ENCODE results near the gene NR2C2. TPM values are rescaled to one million over a fixed set of nuclear protein-coding genes. Genes with fewer than 3 reads are reported as not detected.

Gene NR2C2
- total RNA-seq, 4 donors from 2014 or later = 55.6 to 84.3 (median 69.1) TPM

GRCh38 chr3:15043408-15044171, 96.2 kb downstream of the NR2C2 start:
- Histone ChIP-seq H3K9me3 (no peaks in the 10 kb centered on the region), H3K36me3 (peaks cover 0 to 98% (median 0%) of the 10 kb centered on the region in 3 donors), H3K4me3 (no peak overlapping the region), H3K27ac (no peak overlapping the region), H3K4me1 (no peaks in the 10 kb centered on the region), H3K27me3 (no peaks in the 10 kb centered on the region)
- no peak for TF ChIP-seq POLR2A (IDR thresholded peaks at IDR 0.05)
- TF ChIP-seq, protein P1, sequence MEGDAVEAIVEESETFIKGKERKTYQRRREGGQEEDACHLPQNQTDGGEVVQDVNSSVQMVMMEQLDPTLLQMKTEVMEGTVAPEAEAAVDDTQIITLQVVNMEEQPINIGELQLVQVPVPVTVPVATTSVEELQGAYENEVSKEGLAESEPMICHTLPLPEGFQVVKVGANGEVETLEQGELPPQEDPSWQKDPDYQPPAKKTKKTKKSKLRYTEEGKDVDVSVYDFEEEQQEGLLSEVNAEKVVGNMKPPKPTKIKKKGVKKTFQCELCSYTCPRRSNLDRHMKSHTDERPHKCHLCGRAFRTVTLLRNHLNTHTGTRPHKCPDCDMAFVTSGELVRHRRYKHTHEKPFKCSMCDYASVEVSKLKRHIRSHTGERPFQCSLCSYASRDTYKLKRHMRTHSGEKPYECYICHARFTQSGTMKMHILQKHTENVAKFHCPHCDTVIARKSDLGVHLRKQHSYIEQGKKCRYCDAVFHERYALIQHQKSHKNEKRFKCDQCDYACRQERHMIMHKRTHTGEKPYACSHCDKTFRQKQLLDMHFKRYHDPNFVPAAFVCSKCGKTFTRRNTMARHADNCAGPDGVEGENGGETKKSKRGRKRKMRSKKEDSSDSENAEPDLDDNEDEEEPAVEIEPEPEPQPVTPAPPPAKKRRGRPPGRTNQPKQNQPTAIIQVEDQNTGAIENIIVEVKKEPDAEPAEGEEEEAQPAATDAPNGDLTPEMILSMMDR (IDR thresholded peaks at IDR 0.05) = no peak
- DNase-seq = no peak

GRCh38 chr3:15044326-15044725, 96.9 kb downstream of the NR2C2 start:
- Histone ChIP-seq H3K27me3 (no peaks in the 10 kb centered on the region), H3K4me3 (no peak overlapping the region), H3K27ac (no peak overlapping the region), H3K9me3 (no peaks in the 10 kb centered on the region), H3K36me3 (peaks cover 0 to 98% (median 0%) of the 10 kb centered on the region in 3 donors), H3K4me1 (no peaks in the 10 kb centered on the region)
- TF ChIP-seq POLR2A (IDR thresholded peaks at IDR 0.05) = no peak
- TF ChIP-seq, protein P1 (IDR thresholded peaks at IDR 0.05) = no peak
- DNase-seq = no peak

DNA sequence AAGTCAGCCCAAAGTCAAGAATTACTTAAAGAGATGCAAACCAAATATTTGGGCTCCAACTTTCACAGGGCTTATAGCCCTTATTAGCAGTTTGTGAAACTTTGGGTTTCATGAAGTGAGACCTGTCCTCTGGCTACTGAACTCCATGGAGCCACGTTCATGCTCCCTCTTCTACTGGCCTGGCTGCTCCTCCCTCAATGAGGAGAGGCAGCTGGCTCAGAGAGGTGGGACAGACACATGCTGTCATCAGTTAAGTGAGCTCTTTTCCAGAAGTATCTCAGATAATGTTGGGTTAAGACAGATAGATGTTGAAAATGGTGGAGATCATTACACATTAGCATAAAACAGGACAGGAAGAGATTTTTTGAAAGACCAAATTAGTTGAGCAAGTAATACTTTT, 98.3 kb downstream of the NR2C2 start:
- Histone ChIP-seq H3K9me3 (no peaks in the 10 kb centered on the region), H3K4me1 (no peaks in the 10 kb centered on the region), H3K27me3 (no peaks in the 10 kb centered on the region), H3K4me3 (no peak overlapping the region), H3K36me3 (peaks cover 0 to 98% (median 0%) of the 10 kb centered on the region in 3 donors), H3K27ac (no peak overlapping the region)
- no peak for DNase-seq
- TF ChIP-seq POLR2A (IDR thresholded peaks at IDR 0.05) = no peak

GRCh38 chr3:15049584-15049983, 102.2 kb downstream of the NR2C2 start:
- H3K4me3 ChIP-seq = no peak overlapping the region
- H3K4me1 ChIP-seq = peaks cover 0 to 6% (median 3%) of the 10 kb centered on the region in 4 donors
- H3K9me3 ChIP-seq = no peaks in the 10 kb centered on the region
- H3K36me3 ChIP-seq = peaks cover 0 to 84% (median 0%) of the 10 kb centered on the region in 3 donors
- no peak overlapping the region for H3K27ac ChIP-seq
- TF ChIP-seq POLR2A (IDR thresholded peaks at IDR 0.05) = no peak
- TF ChIP-seq, protein P1 (IDR thresholded peaks at IDR 0.05) = no peak
- H3K27me3 ChIP-seq = no peaks in the 10 kb centered on the region
- no peak for DNase-seq

GRCh38 chr3:15050405-15051092, 103.2 kb downstream of the NR2C2 start:
- DNase-seq = peak in 2 of 3 donors; percentile 66 to 72
- H3K36me3 ChIP-seq = peaks cover 0 to 75% (median 0%) of the 10 kb centered on the region in 3 donors
- TF ChIP-seq, protein P1 (IDR thresholded peaks at IDR 0.05) = no peak
- TF ChIP-seq POLR2A (IDR thresholded peaks at IDR 0.05) = no peak

DNA sequence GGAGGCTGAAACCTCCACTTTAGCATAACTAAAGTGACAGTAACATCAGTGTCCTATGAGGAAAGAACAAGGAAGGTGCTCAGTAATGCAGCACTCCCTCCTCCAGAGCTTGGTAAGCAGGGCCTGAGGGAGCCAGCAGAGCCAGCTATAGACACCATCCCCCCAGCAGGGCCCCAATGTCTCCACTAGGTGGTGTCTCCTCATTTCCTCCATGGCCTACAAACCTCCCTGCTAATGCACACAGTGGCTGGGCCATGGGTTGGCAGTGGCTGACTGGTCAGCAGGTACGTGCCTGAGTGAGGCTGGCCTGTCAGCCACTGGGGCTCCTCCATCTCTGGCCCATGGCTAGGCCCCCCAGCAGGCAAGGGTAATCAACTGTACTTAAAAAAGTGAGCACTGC, 104.1 kb downstream of the NR2C2 start:
- no peaks in the 10 kb centered on the region for H3K27me3 ChIP-seq
- H3K4me3 ChIP-seq = no peak overlapping the region
- peaks cover 0 to 70% (median 0%) of the 10 kb centered on the region in 3 donors for H3K36me3 ChIP-seq
- DNase-seq = peak; percentile 34 to 68 (median 59)
- TF ChIP-seq POLR2A (IDR thresholded peaks at IDR 0.05) = no peak
- TF ChIP-seq, protein P1 (IDR thresholded peaks at IDR 0.05) = peak in 4 of 6 experiments; percentile 55 to 63 (median 59)
- H3K4me1 ChIP-seq = peaks cover 0 to 6% (median 3%) of the 10 kb centered on the region in 4 donors
- peak overlapping the region in 2 of 4 donors; percentile 42 to 58 for H3K27ac ChIP-seq
- no peaks in the 10 kb centered on the region for H3K9me3 ChIP-seq

More at GRCh38 chr3:15050405-15051092, 103.2 kb downstream of the NR2C2 start:
- peaks cover 0 to 6% (median 3%) of the 10 kb centered on the region in 4 donors for H3K4me1 ChIP-seq
- no peaks in the 10 kb centered on the region for H3K9me3 ChIP-seq
- peak overlapping the region in 2 of 4 donors; percentile 42 to 58 for H3K27ac ChIP-seq
- H3K27me3 ChIP-seq = no peaks in the 10 kb centered on the region
- H3K4me3 ChIP-seq = no peak overlapping the region
